Measurements from ENCODE around the gene HEY2. TPM values are rescaled to one million over a fixed set of nuclear protein-coding genes. Genes with fewer than 3 reads are reported as not detected.
"Not testable (repeated sequence)": the region's sequence is repeated elsewhere in the genome, so short reads cannot be mapped to it uniquely, and the experiment has no call there.

Gene HEY2
- total RNA-seq, 2 donors from 2014 or later = 0.37 to 0.69 TPM

DNA sequence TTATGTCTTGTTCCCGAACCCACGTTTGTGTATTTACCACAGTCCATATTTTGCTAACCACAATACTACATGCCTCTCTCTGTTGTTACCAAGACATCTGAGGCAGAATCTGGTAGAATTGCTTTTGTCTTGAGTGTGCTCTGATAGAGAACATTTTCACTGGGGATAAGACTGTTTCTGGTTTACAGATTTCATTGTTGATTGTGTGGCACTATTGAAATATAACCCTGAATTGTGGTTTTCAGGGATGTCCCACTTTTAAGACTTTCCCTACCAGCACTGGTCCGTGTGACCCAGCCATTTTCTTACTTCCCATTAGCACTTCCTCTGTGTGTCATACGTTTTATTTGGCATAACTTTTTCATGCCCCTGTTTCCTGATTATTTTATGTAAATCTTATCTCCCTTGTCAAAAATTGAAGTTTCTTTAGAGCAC is 53.5 kb downstream of the HEY2 start:
- no peaks in the 10 kb centered on the region for H3K36me3 ChIP-seq
- no peak overlapping the region for H3K9ac ChIP-seq (ENCODE audit: low read depth in 2 of 2, low read length in 2 of 2)
- no peaks in the 10 kb centered on the region for H3K9me3 ChIP-seq
- DNase-seq = no peak
- intact Hi-C loops (cut with DNase I) = no loop called here
- no peak overlapping the region for H3K27ac ChIP-seq
- TF ChIP-seq, protein P1, sequence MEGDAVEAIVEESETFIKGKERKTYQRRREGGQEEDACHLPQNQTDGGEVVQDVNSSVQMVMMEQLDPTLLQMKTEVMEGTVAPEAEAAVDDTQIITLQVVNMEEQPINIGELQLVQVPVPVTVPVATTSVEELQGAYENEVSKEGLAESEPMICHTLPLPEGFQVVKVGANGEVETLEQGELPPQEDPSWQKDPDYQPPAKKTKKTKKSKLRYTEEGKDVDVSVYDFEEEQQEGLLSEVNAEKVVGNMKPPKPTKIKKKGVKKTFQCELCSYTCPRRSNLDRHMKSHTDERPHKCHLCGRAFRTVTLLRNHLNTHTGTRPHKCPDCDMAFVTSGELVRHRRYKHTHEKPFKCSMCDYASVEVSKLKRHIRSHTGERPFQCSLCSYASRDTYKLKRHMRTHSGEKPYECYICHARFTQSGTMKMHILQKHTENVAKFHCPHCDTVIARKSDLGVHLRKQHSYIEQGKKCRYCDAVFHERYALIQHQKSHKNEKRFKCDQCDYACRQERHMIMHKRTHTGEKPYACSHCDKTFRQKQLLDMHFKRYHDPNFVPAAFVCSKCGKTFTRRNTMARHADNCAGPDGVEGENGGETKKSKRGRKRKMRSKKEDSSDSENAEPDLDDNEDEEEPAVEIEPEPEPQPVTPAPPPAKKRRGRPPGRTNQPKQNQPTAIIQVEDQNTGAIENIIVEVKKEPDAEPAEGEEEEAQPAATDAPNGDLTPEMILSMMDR (IDR thresholded peaks at IDR 0.05) = no peak
- H3K27me3 ChIP-seq = no peaks in the 10 kb centered on the region
- no peak overlapping the region for H3K4me3 ChIP-seq
- H3K4me1 ChIP-seq = no peaks in the 10 kb centered on the region

DNA sequence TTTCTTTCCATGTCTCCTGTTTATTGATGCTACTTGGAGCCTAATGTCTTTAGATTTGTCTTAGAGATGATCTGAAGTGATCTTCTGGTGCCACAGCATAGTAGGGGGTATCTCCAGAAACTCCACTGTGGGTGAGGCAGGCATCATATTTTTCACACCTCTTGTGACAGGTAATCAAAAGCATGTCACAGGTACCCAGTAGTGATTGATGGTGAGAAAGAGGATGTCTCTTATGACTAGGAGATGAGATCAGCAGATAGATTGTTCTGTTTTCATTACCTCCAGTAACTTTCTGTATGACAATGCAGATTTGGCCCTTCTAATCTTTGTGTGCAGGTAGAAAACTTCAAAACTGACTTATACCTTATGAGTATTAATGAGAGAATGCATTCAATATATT is 54.8 kb downstream of the HEY2 start:
- Histone ChIP-seq H3K4me1 (no peaks in the 10 kb centered on the region), H3K9ac (ENCODE audit: low read depth in 2 of 2, low read length in 2 of 2) (no peak overlapping the region), H3K9me3 (no peaks in the 10 kb centered on the region), H3K27ac (no peak overlapping the region), H3K4me3 (no peak overlapping the region), H3K36me3 (no peaks in the 10 kb centered on the region), H3K27me3 (no peaks in the 10 kb centered on the region)
- intact Hi-C loops (cut with DNase I) = no loop called here
- TF ChIP-seq, protein P1 (IDR thresholded peaks at IDR 0.05) = no peak
- no peak for DNase-seq

DNA sequence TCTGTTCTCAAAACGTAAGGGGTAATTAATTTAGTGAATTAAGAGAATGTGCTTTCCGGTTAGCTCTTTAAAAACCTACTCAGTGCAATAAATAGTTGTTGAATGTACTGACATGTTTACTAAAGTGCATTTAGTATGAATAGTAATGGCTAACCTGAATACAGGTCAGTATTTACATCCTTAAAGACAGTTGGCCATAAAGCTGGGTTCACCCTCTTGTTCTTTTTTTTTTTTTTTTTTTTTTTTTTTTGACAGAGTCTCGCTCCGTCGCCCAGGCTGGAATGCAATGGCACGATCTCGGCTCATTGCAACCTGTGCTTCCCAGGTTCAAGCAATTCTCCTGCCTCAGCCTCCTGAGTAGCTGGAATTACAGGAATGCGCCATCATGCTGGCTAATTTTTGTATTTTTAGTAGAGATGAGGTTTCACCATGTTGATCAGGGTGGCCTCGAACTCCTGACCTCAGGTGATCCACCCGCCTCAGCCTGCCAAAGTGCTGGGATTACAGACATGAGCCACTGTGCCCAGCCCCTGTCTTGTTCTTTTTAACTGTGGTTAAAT is 55.5 kb downstream of the HEY2 start:
- DNase-seq; H3K9me3 ChIP-seq; H3K27ac ChIP-seq; H3K9ac ChIP-seq (ENCODE audit: low read depth in 2 of 2, low read length in 2 of 2); H3K27me3 ChIP-seq; intact Hi-C loops (cut with DNase I); H3K4me3 ChIP-seq; H3K36me3 ChIP-seq; H3K4me1 ChIP-seq: not testable (repeated sequence)

DNA sequence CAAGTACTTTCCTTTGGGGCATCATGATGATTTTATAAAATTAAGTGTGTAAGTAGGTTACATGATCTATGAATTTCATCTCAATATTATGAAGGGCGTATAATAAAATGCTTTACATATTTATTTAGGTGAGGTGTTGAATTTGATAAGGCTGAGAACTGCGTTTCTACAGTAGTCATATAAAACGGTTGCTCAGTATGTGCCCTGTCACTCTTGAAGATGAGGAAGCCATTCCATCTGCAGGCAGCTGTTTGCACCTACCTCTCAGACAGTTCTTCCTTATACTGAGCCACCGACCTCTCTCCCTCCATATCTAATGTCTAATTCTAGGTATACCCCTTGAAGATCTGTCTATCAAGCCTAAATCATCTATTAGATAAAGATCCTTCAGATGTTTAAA is 57.4 kb downstream of the HEY2 start:
- TF ChIP-seq, protein P1 (IDR thresholded peaks at IDR 0.05) = no peak
- Histone ChIP-seq H3K9me3 (no peaks in the 10 kb centered on the region), H3K9ac (ENCODE audit: low read depth in 2 of 2, low read length in 2 of 2) (no peak overlapping the region), H3K36me3 (no peaks in the 10 kb centered on the region), H3K4me3 (no peak overlapping the region), H3K27me3 (no peaks in the 10 kb centered on the region), H3K27ac (no peak overlapping the region), H3K4me1 (no peaks in the 10 kb centered on the region)
- no peak for DNase-seq
- intact Hi-C loops (cut with DNase I) = no loop called here

DNA sequence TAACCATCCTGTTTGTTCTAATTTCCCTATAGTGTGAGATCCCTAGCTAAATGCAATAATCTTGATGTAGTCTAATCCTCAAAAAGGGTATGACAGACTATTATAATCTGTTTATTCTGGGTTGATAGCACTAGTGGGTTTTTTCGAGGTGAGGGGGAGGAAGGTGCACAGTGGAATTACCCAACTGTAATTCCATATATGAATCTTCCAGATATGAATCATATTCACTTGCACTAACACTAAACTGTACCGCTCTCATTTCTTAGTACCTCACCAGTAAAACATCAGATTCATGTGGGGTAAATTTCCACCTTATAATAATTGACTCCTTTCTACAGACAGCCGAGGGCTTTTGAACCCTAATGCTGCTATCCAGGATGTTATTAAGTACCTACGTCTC is 57.9 kb downstream of the HEY2 start:
- Histone ChIP-seq H3K36me3 (no peaks in the 10 kb centered on the region), H3K9me3 (no peaks in the 10 kb centered on the region), H3K27ac (no peak overlapping the region), H3K9ac (ENCODE audit: low read depth in 2 of 2, low read length in 2 of 2) (no peak overlapping the region), H3K4me1 (no peaks in the 10 kb centered on the region), H3K27me3 (no peaks in the 10 kb centered on the region), H3K4me3 (no peak overlapping the region)
- no peak for DNase-seq
- TF ChIP-seq, protein P1 (IDR thresholded peaks at IDR 0.05) = no peak
- intact Hi-C loops (cut with DNase I) = no loop called here

DNA sequence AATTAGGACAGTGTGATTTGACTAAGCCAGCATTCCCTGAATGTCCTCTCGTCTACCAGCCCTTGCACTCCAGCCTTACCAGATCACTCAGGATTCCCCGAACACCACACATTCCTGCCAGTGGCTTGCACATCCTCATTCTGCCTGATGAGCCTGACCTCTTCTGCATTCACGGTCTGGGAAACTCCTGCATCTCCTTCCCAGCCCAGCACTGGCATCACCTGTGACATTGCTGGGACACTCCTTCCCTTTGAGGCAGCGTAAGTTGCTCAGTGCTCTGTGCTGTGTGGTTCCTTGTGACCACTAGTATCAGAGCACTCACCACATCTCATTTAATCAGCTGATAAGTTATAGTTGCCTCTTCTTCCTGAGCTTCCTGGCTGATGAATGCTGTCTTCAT is 58.6 kb downstream of the HEY2 start:
- H3K9me3 ChIP-seq = no peaks in the 10 kb centered on the region
- no peak overlapping the region for H3K27ac ChIP-seq
- no peak overlapping the region for H3K4me3 ChIP-seq
- no peaks in the 10 kb centered on the region for H3K27me3 ChIP-seq
- no peaks in the 10 kb centered on the region for H3K36me3 ChIP-seq
- intact Hi-C loops (cut with DNase I) = no loop called here
- DNase-seq = no peak
- no peaks in the 10 kb centered on the region for H3K4me1 ChIP-seq
- TF ChIP-seq, protein P1 (IDR thresholded peaks at IDR 0.05) = no peak
- H3K9ac ChIP-seq (ENCODE audit: low read depth in 2 of 2, low read length in 2 of 2) = no peak overlapping the region

Data from colonic mucosa (tissue), 4 donors.